ENCODE results near the gene EPHA6. TPM values are rescaled to one million over a fixed set of nuclear protein-coding genes. Genes with fewer than 3 reads are reported as not detected.

EPHA6 gene
- total and polyA plus RNA-seq, 2 donors (not counting 1 experiment from before 2014, with no cell fraction given), result under 0.01 TPM; not detected in 1

DNA sequence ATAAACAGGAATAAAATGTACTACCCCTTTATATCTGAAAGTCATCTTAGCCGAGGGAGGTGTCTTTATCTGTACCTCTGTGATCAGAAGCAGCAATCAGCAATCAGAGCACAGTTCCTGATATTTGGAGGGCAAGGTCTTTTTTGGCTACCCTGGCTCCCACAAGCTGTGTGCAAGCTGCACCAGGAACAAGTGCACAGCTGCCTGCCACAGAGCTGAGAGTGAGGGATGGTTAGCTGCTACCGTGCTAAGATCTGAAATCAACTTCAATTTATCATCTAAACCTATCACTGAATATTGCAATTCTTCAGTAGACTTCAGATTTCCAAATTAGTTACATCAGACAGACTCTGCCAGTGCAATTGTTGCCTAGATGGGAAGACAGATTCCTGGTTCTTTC lies 545.6 kb downstream of the EPHA6 start:
- no peaks in the 10 kb centered on the region for H3K36me3 ChIP-seq (ENCODE audit: control insufficient read depth, insufficient read depth, low read length)
- H3K4me1 ChIP-seq (ENCODE audit: control insufficient read depth, extremely low read depth, insufficient read depth, low read length), result no peaks in the 10 kb centered on the region
- H3K27me3 ChIP-seq (ENCODE audit: control insufficient read depth, insufficient read depth, low read length), result no peaks in the 10 kb centered on the region
- no peak overlapping the region for H3K4me2 ChIP-seq (ENCODE audit: extremely low read depth, insufficient read depth, low read length)
- no peak overlapping the region for H3K9ac ChIP-seq (ENCODE audit: insufficient read depth, low read length)
- H2AFZ ChIP-seq (ENCODE audit: low read length), result no peak overlapping the region
- DNase-seq (ENCODE audit: low read depth in 2 of 2), result no peak
- no peaks in the 10 kb centered on the region for H3K9me3 ChIP-seq (ENCODE audit: control insufficient read depth, insufficient read depth, low read depth, low read length)
- TF ChIP-seq EZH2 (IDR thresholded peaks at IDR 0.05; ENCODE audit: low read length, missing control alignments) (no peak), CTCF (conservative IDR thresholded peaks at IDR 0.05 in 1 of 2, IDR thresholded peaks at IDR 0.05 in 1 of 2; ENCODE audit: low read depth in 1 of 2, low read length in 2 of 2) (no peak)
- H3K4me3 ChIP-seq (replicated peaks in 1 of 4; ENCODE audit: control extremely low read depth in 1 of 4, insufficient read depth in 1 of 4, low read depth in 3 of 4, low read length in 4 of 4), result no peak overlapping the region
- H4K20me1 ChIP-seq (ENCODE audit: control insufficient read depth, extremely low read depth, insufficient read depth, low read length), result no peaks in the 10 kb centered on the region
- no peak overlapping the region for H3K27ac ChIP-seq (ENCODE audit: insufficient read depth, low read length)
- H3K79me2 ChIP-seq (ENCODE audit: control insufficient read depth, insufficient read depth, low read length), result no peaks in the 10 kb centered on the region

- Histone ChIP-seq H3K27ac (ENCODE audit: insufficient read depth, low read length) (no peak overlapping the region), H3K4me3 (replicated peaks in 1 of 4; ENCODE audit: control extremely low read depth in 1 of 4, insufficient read depth in 1 of 4, low read depth in 3 of 4, low read length in 4 of 4) (no peak overlapping the region), H3K36me3 (ENCODE audit: control insufficient read depth, insufficient read depth, low read length) (no peaks in the 10 kb centered on the region), H3K27me3 (ENCODE audit: control insufficient read depth, insufficient read depth, low read length) (no peaks in the 10 kb centered on the region), H3K9ac (ENCODE audit: insufficient read depth, low read length) (no peak overlapping the region), H3K4me2 (ENCODE audit: extremely low read depth, insufficient read depth, low read length) (no peak overlapping the region), H3K9me3 (ENCODE audit: control insufficient read depth, insufficient read depth, low read depth, low read length) (no peaks in the 10 kb centered on the region), H3K4me1 (ENCODE audit: control insufficient read depth, extremely low read depth, insufficient read depth, low read length) (no peaks in the 10 kb centered on the region), H4K20me1 (ENCODE audit: control insufficient read depth, extremely low read depth, insufficient read depth, low read length) (no peaks in the 10 kb centered on the region), H2AFZ (ENCODE audit: low read length) (no peak overlapping the region), H3K79me2 (ENCODE audit: control insufficient read depth, insufficient read depth, low read length) (no peaks in the 10 kb centered on the region)
- TF ChIP-seq EZH2 (IDR thresholded peaks at IDR 0.05; ENCODE audit: low read length, missing control alignments) (no peak), CTCF (conservative IDR thresholded peaks at IDR 0.05 in 1 of 2, IDR thresholded peaks at IDR 0.05 in 1 of 2; ENCODE audit: low read depth in 1 of 2, low read length in 2 of 2) (no peak)
- DNase-seq (ENCODE audit: low read depth in 2 of 2), result no peak
These were observed 546.4 kb downstream of the EPHA6 start for GRCh38 chr3:97360804-97361203.

GRCh38 chr3:97384583-97384982 lies 570.2 kb downstream of the EPHA6 start:
- H4K20me1 ChIP-seq (ENCODE audit: control insufficient read depth, extremely low read depth, insufficient read depth, low read length), result no peaks in the 10 kb centered on the region
- H3K9ac ChIP-seq (ENCODE audit: insufficient read depth, low read length), result no peak overlapping the region
- H3K36me3 ChIP-seq (ENCODE audit: control insufficient read depth, insufficient read depth, low read length), result no peaks in the 10 kb centered on the region
- no peaks in the 10 kb centered on the region for H3K4me1 ChIP-seq (ENCODE audit: control insufficient read depth, extremely low read depth, insufficient read depth, low read length)
- no peak for DNase-seq (ENCODE audit: low read depth in 2 of 2)
- H2AFZ ChIP-seq (ENCODE audit: low read length), result no peak overlapping the region
- no peaks in the 10 kb centered on the region for H3K9me3 ChIP-seq (ENCODE audit: control insufficient read depth, insufficient read depth, low read depth, low read length)
- TF ChIP-seq CTCF (conservative IDR thresholded peaks at IDR 0.05 in 1 of 2, IDR thresholded peaks at IDR 0.05 in 1 of 2; ENCODE audit: low read depth in 1 of 2, low read length in 2 of 2) (no peak), EZH2 (IDR thresholded peaks at IDR 0.05; ENCODE audit: low read length, missing control alignments) (no peak)
- no peak overlapping the region for H3K4me3 ChIP-seq (replicated peaks in 1 of 4; ENCODE audit: control extremely low read depth in 1 of 4, insufficient read depth in 1 of 4, low read depth in 3 of 4, low read length in 4 of 4)
- H3K27me3 ChIP-seq (ENCODE audit: control insufficient read depth, insufficient read depth, low read length), result no peaks in the 10 kb centered on the region
- no peaks in the 10 kb centered on the region for H3K79me2 ChIP-seq (ENCODE audit: control insufficient read depth, insufficient read depth, low read length)
- H3K4me2 ChIP-seq (ENCODE audit: extremely low read depth, insufficient read depth, low read length), result no peak overlapping the region
- H3K27ac ChIP-seq (ENCODE audit: insufficient read depth, low read length), result no peak overlapping the region
